GM18517 (cell line): ENCODE measurements around the gene MED22.
"Not testable (repeated sequence)": the region's sequence is repeated elsewhere in the genome, so short reads cannot be mapped to it uniquely, and the experiment has no call there.

Experiments
- ATAC-seq: cut with Tn5 transposase; IDR thresholded peaks from one replicate; pipeline ENCODE4 v1.9.1; 2021; ENCODE audit warnings: mild to moderate bottlenecking, moderate library complexity; ENCODE audit not compliant: unreplicated experiment

MED22 gene

DNA sequence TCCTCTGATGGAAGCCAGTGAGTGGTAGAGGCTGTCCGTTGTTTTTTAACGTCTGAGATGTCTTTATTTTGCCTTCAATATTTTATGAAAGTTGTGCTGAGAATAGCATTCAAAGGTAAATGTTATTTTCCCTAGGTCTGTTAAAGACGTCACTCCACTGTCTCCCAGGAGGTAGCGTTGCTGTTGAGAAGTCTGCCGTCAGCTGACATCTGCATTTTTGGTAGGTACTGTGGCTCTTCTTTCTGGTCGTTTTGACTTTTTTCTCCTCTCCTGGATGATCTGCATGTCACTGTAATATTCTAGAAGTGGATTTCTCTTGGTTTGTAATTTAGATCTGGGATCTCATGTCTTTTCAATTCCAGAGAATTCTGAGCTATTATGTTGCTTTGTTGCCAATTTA, 38.3 kb downstream of the MED22 start:
- ATAC-seq = no peak

DNA sequence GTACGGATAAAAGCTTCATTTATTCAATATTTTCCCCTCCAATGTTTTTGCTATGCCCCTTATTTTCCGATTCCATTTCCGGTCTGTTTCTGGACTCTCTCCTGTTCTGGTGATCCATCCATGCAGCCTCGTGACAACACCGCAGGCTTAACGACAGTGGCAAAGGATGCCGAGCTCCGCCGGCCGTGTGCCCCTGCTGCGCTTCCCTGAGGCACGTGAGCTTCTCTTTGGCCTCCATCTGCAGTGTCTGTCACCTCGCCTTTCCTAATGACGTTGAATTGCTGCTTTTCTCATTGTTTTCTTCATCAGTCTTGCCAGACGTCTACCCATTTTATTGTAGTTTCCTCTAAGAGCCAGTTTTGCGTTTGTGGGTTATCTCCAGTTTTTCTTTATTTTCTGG, 40.6 kb downstream of the MED22 start:
- ATAC-seq = no peak

DNA sequence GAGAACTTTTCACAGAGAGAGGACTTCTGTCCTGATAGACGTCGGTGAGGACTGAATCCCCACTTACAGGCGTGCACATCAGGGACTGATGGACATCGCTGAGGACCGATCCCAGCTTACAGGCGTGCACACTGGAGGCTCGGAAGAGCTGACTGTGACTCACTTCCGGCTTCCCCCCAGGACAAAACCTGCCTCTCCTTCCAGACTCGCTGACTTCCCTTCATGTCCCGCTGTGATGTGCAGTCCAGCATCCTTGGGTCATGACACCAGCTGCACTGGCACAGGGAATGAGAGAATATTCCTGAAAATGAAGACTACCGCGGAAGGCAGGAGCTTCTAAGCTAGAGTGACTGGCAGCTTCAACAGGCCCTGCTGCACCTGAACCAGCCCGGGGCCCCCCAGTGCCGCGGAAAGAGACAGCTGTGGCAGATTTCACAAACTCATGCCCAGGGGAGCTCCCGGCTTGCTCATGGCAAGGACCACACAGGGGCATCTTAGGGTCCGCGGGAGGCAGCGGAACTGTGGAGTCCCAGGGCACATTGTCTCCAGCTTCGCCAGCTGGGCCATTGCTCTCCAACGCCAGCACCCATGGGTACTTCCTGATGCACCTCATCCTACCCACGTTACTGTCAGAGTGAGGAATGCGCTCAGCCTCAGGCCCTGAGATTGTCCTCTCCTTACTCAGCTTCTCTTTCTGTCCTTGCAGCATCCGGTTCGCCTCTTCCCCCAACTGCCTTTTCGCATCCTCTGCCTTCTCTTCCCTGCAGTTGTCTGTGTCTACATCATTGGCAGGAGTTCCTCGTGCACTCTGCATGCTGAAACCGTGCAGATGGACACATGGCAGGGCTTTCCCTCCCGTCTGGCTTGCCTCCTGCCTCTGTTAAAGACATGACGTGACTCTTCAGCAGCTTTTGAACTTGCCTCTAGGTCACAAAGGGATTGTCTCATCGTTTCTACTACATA, 41.4 kb downstream of the MED22 start:
- no peak for ATAC-seq

DNA sequence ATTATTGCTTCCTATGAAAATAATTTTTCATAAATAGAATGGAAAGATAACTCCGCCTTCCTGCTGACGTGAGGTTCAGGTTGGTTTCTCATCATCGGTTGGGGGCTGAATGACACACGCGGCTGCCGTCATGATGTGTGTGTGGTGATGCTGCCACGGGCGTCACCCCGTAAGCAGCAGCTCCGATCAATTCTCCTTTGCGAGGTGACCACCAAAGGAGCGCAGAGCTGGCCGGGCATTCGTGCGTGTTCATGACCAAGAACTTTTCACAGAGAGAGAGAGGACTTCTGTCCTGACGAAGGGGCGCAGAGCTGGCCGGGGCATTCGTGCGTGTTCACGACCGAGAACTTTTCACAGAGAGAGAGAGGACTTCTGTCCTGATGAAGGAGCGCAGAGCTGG, 42.2 kb downstream of the MED22 start:
- ATAC-seq = no peak

DNA sequence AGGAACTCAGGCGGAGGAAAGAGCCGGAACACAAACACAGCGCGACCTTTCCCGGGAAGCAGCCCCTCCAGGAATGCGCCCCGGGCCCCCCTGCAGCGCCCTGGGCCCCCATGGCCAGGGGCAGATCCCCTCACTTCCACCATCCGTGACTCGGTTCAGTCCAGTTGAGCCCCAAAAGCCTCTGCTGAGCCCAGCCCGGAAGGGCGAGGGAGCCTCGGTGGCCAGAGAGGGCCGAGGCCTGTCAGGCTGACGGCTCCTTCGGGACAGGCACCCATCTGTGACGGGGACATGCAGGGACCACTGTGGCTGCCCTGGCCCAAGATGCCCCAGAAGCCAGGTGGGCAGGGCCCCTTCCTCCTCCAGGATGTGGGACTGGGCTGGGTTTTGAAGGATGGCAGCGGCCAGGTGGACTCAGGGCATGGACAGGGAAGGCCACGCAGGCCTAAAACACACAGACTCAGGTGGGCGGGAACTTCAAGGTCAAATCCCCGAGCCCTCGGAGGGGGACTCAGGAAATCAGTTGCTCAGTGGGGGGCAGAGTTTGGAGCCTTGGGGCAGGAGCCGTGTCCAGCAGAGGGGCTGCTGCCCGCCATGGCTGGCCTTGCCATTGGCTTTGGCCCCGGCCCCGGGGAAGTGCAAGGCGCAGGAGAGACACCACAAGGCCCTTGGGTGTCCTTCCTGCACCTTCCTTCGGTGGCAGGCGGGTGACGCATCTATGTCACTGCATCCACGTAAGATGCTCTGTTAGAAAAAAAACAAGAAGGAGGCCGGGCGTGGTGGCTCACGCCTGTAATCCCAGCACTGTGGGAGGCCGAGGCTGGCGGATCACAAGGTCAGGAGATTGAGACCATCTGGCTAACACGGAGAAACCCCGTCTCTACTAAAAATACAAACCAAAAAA, 43.2 kb downstream of the MED22 start:
- no peak for ATAC-seq

DNA sequence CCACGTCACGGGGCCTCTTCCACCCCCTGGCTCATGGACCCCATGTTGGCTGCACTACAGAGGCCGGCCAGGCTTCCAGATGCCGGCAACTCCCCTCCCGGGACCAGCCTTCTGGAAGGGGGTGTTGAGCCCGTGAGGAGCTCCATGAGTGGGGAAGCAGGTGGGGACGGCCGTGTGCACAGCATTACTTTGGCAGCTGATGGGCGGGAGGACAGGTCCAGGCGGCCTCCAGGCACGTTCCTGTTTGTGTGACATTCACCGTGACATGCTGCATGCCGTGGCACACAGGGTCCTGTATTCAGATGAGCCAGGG, 43.8 kb downstream of the MED22 start:
- no peak for ATAC-seq

DNA sequence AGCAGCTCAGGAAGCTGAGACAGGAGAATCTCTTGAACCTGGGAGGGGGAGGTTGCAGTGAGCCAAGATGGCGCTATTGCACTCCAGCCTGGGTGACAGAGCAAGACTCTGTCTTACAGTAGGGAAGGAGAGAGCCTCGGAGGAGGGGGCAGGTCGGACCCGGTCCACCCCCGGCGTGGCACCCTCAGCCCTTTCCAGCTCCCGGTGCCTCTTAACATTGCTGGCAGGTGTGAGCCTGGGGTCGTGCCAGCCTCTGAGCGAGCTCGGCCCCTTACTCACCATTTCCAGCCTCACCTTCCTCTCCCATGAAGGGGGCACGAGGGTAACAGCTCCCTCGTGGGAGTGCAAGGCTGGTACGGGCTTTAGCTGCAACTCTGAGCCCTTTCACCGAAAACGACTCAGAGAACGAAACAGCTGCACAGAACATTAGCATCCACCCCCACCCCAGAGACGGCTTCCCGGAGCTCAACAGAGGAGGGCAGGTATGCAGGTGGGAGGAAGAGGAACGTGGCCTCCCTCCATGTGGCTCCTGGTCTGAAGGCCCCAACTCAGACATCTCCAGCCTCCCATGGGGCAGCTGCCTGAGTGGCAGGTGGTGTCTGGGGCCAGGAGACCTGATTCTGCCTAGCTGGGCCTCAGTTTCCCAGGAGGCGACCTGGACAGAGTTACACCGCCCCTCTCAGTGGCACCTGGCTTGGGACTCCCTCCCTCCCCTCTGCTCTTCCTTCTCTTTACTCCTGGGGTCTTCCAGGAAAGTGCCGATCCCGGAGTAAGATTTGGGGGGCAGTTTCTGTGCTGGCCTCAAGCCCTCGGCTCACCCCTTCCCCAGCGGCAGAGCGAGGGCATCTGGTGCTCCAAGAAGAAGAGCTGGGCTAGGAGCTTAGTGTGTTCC, 44.4 kb downstream of the MED22 start:
- ATAC-seq = no peak

DNA sequence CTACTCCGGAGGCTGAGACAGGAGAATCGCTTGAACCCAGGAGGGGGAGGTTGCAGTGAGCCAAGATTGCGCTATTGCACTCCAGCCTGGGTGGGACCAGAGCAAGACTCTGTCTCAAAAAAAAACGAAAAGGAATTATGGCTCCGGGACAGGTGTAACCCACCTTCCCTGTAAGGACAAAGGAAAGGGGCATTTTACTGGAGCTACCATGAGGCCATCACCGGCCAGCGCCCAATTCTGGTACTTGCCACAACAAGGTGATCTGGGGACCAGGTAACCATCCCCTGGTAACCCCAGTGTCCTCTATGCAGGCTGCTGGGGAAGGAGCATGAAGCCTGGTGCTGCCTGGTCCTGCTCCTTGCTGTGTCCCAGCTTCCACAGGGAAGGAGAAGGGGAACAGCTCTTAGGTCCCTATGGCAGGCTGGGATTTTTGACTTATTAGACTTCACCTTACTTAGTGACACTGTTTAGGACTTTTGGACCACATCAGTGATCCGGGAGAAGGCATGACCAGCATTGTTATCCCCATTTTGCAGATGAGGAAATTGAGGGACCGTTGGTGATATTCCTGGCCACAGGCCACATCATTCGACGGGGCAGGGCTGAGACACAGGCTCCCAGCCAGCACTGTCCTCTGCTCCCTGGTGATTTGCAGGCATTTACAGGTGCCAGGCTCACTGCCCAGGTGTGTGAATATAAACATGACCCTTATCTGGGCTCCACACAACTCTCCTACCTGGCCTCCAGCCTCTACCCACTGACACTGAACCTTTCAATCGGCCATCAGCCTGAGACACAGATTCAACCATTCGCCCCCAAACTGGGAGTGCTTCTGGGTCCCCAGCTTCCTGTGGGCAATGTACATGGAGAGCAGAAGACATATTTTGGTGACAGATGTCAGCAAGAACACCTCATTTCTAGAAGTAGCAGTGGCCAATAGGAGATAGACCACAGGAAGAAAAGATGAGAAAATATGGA, 46.4 kb downstream of the MED22 start:
- ATAC-seq = no peak

DNA sequence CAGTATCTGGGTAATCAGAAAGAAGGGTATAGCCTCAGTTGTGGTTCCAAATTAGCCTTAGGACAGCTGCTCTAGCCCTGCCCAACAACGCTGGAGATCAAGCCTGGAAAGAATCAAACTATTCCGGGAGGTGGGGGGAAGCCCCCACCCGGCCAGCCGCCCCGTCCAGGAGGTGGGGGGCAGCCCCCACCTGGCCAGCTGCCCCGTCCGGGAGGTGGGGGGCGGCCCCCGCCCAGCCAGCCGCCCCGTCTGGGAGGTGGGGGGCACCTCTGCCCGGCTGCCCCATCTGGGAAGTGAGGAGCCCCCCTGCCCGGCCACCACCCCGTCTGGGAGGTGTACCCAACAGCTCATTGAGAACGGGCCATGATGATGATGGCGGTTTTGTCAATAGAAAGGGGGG, 47.9 kb downstream of the MED22 start:
- not testable (repeated sequence) for ATAC-seq

DNA sequence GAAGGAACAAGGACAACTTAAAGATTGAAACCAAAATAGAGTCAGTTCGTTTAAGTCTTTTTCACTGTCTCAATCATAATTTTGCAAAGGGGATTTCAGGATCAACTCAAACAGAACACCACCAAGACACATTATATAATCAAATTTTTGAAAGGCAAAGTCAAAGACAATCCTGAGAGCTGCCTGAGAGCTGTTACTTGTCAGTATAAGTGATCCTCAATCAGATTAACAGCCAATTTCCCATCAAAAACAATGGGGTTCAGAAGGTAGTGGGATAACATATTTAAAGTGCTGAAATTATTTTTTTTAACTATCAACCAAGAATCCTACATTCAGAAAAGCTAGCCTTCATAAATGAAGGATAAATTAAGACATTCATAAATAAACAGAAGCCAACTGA, 53.7 kb downstream of the MED22 start:
- no peak for ATAC-seq

DNA sequence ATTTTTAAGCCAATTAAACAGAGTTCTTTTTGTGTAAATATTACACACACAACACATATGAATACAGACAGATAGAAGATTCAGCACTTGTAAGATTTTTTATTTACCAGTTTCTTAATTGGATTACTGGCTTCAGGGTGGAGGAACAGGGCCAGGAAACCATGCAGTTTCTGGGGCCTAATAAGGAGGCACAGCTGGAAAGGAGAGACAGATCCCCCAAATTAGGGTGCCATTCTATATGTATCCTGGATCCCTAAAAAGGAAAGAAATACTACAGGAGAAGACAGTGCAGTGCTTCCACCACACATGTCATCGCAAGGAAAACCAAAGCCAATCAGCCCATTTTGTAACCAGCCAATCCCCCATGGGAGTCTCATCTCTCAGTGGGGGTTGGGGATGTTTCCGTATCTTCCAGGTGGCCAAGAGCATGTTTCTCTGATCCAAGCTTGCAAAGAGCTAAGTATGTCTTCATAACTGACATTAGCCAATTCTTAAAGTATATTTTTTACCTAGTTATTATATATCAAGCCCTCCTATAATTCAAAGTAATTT, 57.1 kb downstream of the MED22 start:
- ATAC-seq = no peak
